Fibroblast of skin of left quadriceps (primary cell): ENCODE data around the gene OSBPL1A.
A peak's percentile ranks its signal among the peaks of the same experiment; 100 is the strongest.
"Not testable (repeated sequence)": the region's sequence is repeated elsewhere in the genome, so short reads cannot be mapped to it uniquely, and the experiment has no call there.

Experiments
- DNase-seq, 2 experiments: peaks; one replicate each; pipeline ENCODE4 v3.0.0-alpha.2; 2013; ENCODE audit warnings: low read depth in 2 of 2

OSBPL1A gene

DNA sequence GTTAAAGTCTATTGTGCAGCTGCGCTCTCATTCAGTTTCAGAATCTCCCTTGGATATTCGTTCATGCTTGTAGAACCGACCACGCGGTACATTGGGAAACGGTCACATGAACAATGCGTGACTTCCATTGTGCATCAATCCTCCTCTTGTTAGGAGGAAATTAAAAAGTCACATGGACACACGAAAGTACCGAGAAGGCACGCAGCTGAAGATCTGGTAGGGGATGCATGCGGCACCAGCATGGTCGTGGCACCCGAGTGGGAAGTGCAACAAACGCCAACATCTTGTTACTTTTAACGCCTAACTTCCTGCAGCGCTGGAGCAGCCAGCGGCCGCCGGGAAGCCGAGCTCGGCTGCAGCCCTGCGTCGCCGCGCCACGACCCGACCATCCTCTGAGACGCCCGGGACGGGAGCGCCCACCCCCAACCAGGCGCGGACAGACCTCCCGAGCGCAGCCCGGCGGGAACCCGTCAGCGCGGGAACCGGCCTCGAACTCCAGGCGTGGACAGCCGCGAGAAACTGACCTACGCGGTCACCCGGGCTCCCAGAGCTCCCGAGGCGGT, 412 bp downstream of the OSBPL1A start:
- DNase-seq, result no peak

DNA sequence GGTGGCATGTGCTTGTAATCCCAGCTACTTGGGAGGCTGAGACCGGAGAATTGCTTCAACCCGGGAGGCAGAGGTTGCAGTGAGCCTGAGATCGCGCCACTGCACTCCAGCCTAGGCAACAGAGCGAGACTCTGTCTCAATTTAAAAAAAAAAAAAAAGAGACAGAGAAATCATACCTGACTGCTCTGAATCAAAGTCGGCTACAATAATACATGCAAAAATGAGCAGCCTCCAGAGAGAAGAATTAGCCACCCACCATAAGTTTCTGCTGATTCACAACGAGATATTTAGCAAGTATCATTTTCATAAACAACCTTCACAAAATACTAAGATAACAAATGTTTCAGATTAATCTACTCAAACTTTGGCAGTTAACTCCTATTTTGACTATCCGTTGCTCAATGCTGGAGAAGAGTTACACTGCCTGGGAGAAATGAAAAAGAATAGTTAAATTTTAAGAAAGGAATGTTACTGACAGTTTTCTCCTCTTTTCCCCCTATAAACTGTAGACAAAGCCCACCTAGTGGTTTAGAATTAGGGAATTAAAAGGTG, 1.5 kb downstream of the OSBPL1A start:
- DNase-seq, result no peak

DNA sequence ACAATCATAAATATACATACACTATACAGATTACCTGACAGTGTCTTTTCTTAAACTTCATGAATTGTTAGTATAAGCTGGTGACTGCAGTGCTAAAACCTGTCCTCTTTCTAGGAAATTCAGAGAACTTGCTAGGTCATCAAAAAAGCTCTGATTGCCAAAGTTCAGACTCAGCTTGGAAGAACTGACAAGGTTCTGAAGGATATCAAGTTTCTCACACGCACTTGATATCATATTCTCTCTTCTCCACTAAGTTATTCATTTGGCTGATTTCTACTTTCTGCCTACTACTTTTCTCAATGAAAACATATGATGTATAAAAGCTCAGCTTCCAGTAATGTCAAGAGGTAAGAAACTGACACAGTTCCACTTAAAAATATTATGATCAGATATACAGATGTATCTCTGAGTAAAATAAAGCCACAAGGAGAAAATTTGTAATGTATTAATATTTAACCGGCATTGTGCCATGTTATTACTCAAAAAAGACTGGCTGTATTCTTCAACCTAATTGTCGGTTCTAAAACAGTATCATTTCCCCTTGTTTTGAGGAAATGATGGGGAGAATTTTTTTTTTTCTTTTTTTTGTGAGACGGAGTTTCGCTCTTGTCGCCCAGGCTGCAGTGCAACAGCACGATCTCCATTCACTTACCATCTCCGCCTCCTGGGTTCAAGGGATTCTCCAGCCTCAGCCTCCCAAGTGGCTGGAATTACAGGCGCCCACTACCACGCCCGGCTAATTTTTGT, 2.4 kb downstream of the OSBPL1A start:
- no peak for DNase-seq

DNA sequence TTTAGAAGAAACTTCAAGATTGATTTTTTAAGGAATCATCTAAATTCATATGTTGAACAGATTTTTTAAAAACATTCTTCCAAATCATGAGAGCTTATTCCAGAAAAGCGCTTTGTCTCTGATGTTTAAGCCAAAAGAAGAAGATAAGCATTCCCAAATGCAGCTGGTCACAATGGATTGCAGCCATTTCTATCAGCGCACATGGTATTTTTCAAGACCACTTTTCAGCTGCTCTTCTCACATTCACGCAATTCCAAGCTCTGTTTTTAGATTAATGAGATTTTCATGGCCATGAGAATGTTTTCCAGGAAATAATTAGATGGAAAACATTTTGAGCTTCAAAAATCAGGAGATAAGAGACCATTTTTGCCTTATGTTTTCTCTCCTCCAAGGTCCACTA, 8.7 kb downstream of the OSBPL1A start:
- DNase-seq, result no peak

DNA sequence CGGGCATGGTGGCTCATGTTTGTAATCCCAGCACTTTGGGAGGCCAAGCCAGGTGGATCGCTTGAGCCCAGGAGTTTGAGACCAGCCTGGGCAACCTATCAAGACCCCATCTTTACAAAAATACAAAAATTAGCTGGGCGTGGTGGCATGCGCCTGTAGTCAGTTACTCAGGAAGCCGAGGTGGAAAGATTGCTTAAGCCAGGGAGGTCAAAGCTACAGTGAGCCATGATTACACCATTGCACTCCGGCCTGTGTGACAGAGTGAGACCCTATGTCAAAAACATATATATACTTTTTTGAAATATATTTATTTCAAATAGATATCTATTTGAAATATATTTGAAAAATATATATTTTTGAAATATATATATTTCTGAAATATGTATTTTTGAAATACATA, 10.9 kb downstream of the OSBPL1A start:
- no peak for DNase-seq

DNA sequence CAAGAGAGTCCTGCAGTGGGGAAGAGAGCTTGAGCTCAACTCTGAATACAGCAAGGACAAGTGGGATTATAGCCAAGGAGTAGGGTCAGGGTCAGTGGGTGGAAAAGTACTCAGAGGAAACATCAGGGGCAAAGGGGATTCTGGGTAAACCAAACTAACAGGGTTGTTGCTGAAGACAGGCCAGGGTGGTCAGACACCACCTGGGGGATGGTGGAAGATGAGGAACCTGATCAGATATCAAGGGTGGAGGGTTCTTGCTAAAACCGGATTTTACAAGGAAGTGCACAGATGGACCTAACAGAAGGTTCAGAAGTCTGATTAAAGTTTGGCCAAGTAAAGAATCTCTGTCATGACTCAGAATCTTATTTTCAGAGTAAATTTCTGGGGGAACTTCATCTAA, 16.5 kb downstream of the OSBPL1A start:
- DNase-seq, result no peak

DNA sequence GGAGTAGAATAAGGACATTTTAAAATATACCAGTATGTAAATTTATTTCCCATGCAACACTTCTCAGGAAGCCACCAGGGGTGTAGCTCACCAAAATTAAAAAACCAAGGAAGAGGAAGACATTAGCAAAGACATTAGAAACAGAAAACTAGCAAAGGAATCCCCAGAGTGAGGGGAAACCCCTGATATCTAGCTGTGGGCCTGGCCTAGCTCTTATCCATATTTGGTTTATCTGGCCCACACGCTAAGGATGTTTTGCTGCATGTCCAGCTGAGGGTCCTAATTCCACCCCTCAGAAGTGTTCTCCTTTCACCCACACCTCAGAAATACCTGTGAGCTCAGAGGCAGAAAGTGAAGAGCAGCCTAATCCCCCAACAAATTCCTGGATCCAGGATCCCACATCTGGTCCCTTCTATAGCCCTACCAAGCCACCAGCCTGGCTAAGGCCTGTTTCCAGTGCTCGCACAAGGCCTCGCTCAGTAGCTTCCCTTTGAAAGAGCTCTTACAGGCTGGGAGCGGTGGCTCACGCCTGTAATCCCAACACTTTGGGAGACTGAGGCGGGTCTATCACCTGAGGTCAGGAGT, 17.4 kb downstream of the OSBPL1A start:
- DNase-seq, result no peak

DNA sequence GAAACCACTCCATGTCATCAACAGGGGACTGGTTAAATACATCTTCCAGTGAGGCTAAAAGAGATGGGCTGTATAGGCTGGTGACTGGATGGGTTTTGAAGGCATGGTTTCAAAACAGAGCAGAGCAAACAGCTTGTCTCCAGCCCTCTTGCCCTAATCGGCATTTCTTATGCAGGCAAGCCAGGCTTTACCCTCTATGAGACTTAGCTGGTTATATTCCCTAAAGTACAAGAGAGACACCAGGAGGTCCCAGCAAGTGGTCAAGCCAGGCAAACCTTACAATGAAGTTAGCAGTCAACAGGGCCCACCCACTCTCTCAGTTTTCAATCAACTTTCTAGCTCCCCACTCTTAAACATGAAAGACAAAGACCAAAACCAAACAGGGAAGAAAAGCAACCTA, 19.0 kb downstream of the OSBPL1A start:
- no peak for DNase-seq

DNA sequence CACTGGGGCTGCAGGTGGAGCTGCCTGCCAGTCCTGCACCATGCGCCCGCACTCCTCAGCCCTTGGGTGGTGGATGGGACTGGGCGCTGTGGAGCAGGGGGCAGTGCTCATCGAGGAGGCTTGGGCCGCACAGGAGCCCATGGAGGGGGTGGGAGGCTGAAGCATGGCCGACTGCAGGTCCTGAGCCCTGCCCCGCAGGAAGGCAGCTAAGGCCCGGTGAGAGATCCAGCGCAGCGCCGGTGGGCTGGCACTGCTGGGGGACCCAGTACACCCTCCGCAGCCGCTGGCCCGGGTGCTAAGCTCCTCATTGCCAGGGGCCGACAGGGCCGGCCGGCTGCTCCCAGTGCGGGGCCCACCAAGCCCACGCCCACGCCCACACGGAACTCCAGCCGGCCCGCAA, 21.1 kb downstream of the OSBPL1A start:
- not testable (repeated sequence) for DNase-seq

DNA sequence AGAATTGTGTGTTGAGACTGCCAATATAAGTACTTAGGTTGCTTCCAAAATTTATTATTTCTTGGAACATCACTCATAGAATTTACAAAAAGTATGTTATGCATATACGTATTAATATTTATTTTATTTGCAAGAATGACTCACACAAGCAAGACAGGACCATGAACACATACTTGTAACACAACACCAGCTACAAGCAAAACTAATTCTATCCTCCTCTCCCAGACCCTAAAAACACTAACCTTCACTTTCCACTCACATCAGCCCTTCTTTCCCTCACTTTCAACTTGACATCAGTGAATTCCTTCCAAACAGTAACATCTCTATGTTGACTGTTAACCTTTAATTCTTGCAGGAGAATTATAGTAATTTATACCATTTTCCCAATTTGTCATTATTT, 24.3 kb downstream of the OSBPL1A start:
- no peak for DNase-seq

DNA sequence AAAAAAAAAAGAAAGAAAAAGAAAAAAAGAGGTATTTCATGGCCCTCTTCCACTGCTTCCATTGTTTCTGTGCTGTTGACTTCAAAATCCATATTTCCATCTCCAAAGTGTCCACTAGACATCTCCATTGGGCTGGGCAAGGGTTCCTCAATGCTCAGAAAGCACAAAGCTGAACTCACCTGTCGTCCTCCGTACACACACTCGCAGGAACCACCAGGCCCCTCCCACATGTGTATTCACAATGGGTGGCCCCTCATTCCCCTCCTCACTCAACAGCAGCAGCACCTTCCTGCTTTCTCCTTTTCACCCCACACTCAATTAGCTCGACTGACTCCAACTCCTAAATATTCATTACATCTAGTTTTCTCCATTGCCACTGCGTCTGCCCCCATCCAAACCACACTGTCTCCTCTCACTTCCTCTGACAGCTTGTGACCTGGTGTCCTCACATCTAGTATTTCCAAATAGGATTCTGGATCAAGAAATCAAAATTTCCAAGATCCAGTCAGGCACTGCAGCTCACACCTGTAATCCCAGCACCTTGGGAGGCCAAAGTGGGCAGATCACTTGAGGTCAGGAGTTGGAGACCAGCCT, 25.2 kb downstream of the OSBPL1A start:
- no peak for DNase-seq

DNA sequence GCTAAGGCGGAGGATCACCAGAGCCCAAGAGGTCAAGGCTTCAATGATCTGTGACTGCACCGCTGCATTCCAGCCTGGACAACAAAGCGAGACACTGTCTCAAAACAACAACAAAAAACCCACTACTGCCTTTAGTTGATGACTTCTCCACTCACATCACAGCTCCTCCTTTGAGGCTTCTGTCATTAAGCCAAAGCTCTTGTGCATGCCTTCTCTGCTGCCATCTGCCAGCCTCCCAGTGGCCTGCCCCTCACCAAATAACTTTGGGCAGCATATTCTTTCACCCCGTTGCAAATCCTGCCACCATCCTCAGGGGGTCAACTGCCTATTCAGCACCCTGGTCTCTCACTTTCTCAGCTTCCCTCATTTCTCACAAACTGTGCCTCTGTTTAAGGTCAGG, 27.5 kb downstream of the OSBPL1A start:
- no peak for DNase-seq

DNA sequence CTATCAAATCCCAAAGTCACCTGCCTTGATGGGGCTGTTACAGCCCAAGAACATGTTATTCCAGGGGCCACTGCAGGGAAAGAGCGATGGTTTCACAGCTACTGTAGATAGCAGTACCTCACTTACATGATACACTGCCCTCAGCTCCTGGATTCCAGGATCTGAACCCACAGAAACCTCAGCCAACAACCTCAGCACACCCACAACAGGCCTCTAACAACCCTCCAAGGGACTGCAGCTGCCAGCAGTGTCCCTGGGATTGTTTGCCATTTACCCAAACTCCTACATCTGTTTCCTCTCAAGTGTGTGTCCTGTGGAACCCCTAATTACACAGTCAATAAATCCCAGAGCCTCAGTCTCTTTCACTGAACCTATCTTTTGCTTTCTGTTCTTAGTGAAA, 28.2 kb downstream of the OSBPL1A start:
- DNase-seq, result peak in 1 of 2 experiments; percentile 11

DNA sequence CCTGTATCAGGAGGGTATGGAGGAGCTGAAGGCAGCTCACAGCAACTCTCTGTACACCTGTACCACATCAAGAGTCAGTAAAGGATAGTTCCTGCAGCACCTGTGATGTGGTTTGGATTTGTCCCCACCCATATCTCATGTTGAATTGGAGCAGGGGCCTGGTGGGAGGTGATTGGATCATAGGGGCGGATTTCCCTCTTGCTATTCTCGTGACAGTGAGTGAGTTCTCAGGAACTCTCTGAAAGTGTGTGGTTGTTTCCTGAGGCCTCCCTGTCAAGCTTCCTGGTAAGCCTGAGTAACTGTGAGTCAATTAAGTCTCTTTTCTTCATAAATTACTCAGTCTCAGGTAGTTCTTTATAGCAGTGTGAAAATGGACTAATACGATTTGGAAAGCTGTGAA, 28.9 kb downstream of the OSBPL1A start:
- no peak for DNase-seq

DNA sequence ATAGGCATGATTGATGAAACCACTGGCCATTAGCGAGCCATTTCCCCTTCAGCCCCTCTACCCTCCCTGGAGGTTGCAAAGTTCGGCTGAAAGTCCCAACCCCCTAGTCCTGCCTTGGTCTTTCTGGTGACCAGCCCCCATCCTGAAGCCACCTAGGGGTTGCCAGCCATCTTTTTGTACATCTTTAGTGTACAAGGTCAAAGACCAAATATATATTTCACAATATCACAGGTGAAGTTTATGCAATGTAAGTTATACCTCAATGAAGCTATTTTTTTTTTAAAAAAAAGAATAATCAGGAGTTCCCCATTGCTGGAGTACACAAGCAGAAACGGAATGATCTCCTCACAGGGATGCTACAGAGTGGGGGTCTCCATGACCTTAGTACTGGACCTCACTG, 31.3 kb downstream of the OSBPL1A start:
- DNase-seq, result no peak

DNA sequence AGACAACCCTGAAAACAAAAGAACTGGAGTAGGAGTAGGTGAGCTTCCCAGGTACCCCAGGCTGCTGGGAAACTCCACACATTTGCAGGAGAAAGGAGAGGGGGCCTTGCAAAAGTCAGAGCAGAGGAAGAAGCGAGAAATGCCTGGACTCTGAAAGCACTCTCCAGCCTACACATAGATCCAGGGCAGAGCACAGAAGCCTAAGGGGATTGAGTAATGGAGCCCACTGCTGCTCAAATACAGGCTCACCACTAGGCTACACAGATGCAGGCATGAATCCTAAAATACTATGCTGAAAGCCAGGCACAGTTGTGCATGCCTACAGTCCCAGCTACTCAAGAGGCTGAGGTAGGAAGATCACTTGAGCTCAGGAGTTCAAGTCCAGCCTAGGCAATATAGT, 33.4 kb downstream of the OSBPL1A start:
- no peak for DNase-seq

DNA sequence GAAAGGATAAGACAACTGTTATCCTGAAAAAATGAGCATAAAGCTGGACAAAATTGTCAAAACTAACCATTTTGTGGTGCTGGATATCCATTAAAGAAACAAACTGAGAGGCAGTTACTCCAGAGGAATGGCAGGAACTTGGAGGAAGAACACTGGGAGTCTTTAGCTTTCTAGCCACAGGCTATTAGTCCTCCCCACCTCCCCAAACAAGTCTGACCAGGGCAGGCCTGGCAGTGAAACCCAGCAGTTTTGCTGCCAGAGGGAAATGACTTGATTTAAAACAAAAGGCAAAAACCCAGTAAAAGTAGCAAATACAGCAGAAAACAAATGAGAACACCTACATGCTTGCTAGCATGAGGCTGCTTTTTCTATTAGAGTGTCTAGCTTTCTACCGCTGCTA, 34.9 kb downstream of the OSBPL1A start:
- DNase-seq, result no peak

DNA sequence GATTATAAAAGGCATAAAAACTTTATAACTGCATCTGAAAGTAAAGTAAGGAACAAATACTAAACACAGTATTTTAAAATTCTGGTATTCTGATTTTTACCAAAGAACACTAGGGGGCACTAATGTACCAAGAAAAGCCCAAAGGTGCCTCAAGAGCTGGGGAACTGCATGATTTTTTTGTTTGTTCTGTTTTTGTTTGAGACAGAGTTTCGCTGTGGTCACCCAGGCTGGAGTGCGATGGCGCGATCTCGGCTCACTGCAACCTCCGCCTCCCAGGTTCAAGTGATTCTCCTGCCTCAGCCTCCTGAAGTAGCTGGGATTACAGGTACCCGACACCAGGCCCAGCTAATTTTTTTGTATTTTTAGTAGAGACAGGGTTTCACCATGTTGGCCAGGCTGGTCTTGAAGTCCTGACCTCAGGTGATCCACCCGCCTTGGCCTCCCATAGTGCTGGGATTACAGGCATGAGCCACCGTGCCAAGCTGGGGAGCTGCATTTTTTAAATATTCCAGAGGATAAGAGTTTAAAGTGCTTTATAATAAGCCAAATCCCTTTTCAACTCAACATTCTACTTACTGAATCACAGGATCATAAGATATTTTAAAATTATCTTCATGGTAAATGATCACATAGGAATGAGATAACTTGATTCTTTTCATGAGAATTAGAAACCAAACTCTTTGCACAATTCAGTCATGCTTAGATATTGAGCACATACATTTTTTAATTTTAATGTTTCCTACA, 37.7 kb downstream of the OSBPL1A start:
- DNase-seq, result peak; percentile 32 to 35

DNA sequence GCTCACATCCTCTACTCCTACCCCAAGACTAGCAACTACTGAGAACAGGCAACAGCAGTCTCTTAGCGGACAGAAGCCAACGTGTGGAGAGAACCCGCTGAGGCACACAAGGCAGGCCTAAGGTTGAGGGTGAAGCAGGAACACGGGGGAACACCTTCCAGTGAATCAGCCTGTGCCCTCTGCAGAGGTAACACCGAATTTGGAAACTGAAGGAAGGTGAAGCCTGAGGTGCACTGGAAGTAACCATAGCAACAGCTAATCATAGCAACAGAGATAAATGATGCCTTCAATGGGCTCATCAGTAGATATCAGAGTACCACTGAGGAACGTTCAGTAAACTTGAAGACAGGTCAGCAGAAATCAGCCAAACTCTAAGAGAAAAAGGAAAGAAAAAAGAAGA, 43.3 kb downstream of the OSBPL1A start:
- DNase-seq, result no peak

DNA sequence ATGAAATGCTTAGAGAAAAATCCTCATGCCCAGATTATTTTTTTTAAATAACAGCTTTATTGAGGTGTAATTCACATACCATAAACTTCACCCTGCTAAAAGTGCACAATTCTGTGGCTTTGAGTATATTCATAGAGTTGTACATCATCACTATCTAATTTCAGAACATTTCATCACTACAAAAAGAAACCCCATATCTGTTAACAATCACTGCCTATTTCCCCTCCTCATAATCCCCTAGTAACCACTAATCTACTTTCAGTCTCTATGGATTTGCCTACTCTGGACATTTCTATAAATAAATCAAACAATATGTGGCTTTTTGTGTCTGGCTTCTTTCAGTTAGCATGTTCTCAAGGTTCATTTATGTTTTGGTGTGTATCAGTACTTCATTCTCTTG, 51.4 kb downstream of the OSBPL1A start:
- DNase-seq, result peak; percentile 38 to 48

DNA sequence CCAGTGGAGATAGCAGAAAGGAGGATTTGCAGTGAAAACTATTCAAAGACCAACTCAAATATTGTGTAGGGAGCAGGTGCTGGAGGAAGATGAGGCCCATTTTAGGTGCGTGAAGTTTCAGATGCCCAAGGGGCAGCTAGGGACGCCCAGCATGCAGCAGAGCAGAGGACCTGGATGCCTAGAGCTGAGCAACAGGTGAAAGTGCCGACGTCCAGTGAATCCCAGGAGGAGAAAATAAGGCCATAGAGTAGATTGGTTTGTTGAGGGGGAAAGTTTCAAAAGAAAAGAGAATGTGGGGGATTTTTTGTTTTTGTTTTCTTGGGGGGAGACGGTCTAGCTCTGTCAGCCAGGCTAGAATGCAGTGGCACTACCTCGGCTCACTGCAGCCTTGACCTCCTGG, 53.1 kb downstream of the OSBPL1A start:
- no peak for DNase-seq

DNA sequence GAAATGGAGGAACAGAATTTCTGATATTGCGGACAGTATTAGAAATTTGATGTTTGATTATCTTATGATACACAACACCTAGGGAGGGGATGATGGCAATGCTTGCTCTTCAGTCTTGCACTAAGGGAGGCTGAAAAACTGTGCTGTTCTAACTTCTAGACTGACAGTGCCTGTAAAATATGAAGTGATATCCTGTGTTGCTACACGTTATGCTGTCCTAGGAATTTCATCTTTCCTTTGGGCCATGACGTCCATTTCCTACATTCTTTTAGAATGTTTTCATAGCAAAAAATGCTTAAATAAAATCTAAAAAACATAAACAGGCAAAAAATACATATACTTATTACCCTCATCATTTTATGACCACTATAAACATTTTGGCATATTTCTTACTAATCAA, 55.3 kb downstream of the OSBPL1A start:
- no peak for DNase-seq
